Activated CD8-positive, alpha-beta memory T cell treated with anti-CD3 and anti-CD28 coated beads, Interleukin-2, amount 50 U/mL, for 4 hours (primary cell): ENCODE results near the gene ACSBG1.
"Not testable (repeated sequence)": the region's sequence is repeated elsewhere in the genome, so short reads cannot be mapped to it uniquely, and the experiment has no call there.

Source experiments
- DNase-seq: peaks from one replicate; pipeline ENCODE4 v3.0.0-alpha.2; 2020

ACSBG1 gene

GRCh38 chr15:78249131-78249530 is 14.8 kb upstream of the ACSBG1 start:
- DNase-seq, result no peak

GRCh38 chr15:78247911-78248310 is 13.5 kb upstream of the ACSBG1 start:
- no peak for DNase-seq

DNA sequence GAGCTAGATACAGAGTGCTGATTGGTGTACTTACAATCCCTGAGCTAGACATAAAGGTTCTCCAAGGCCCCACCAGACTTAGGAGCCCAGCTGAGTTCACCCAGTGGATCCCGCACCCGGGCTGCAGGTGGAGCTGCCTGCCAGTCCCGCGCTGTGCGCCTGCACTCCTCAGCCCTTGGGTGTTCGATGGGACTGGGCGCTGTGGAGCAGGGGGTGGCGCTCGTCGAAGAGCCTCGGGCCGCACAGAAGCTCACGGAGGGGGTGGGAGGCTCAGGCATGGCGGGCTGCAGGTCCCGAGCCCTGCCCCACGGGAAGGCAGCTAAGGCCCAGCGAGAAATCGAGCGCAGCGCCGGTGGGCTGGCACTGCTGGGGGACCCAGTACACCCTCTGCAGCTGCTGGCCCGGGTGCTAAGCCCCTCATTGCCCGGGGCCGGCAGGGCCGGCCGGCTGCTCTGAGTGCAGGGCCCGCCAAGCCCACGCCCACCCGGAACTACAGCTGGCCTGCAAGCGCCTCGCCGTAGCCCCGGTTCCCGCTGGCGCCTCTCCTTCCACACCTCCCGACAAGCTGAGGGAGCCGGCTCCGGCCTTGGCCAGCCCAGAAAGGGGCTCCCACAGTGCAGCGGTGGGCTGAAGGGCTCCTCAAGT is 11.7 kb upstream of the ACSBG1 start:
- not testable (repeated sequence) for DNase-seq

GRCh38 chr15:78245392-78245791 is 11.0 kb upstream of the ACSBG1 start:
- not testable (repeated sequence) for DNase-seq

DNA sequence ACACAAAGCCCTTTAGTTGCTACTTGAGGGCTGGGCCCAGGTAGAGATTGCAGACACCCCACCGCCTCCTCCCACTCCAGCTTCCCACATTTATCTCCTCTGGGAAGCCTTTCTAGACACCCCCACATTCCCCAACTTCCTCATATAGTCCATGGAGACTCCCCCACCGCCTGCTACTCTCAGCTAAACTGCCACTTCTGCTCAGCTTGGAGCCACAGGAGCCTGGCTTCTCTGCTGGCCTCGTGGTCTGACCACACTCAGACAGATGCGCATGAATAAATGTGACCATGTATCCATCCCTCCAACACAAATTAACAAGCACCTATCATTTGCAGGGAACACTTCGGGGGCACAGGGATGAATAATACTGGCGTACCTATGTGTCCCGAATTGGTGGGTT is 10.5 kb upstream of the ACSBG1 start:
- no peak for DNase-seq

DNA sequence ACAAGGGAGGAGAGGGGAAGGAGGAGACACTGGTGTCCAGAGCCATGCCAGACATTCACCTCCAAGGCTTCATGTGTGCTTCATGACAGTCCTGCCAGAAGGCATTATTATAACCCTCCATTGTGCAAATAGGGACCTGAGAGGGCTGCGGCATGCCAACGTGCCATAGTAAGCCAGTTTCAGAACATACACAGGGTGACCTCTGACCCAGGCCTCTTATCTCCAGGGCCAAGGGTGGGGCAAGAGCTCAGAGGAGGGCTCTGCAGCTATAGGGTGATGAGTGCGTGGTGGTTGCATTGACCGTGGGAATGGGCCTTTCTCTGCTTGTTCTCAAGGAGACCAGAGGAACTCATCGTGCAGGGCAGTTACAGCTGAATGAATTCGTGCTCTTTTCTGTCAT is 9.7 kb upstream of the ACSBG1 start:
- DNase-seq, result no peak

GRCh38 chr15:78243491-78243941 is 9.2 kb upstream of the ACSBG1 start:
- no peak for DNase-seq

GRCh38 chr15:78243058-78243457 is 8.7 kb upstream of the ACSBG1 start:
- no peak for DNase-seq

DNA sequence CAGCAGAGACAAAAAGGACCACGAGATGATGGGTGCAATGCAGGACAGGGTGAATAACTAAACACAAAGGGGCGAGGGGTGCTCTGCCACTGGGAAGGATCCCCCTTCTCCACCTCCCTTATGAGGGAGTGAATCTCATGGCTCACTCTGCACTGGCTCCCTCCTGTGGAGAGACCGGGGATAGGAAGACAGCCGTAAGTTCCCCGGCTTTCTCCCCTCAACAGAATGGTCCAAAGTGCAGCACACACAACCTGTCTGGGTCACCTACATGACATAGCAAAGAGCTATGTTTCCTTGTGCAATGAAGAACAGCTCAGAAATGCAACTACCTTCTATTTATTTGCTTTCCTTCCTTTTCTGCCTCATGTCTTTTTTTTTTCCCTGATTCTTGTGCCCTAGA is 7.8 kb upstream of the ACSBG1 start:
- no peak for DNase-seq

GRCh38 chr15:78241017-78241416 is 6.7 kb upstream of the ACSBG1 start:
- DNase-seq, result peak; percentile 86

DNA sequence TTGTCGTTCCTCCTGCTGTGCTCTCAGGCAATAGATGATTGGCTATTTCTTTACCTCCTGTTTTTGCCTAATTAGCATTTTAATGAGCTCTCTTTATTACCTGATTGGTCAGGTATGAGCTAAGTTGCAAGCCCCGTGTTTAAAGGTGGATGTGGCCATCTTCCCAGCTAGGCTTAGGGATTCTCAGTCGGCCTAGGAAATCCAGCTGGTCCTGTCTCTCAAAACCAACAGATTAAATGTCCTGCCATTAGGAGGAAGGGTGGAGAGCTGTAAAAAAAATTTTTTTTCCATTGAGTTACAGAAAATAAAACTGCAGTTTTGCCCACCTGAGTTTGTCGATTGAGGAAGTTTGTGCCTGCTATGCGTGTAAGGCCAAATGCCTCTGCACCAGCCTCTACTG is 5.4 kb upstream of the ACSBG1 start:
- DNase-seq, result no peak

DNA sequence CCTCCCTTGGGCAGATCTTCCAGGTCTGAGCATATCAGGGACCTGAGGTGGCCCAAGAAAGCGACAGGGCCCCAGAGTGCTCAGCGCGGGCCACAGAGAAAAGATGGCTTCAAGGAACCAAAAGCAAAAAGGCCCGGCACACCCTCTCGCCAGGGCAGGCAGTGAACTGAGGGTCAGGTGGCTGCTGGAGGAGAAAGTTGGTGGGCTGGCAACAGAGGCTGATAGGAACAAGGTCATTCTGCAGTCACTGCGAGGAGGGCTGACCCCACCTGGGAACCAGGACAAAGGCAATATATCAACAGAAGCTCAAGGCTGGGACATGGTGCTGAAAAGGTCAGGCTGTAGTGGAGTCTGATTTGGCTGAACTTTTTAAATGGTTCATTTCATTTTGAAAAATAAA is 2.8 kb upstream of the ACSBG1 start:
- no peak for DNase-seq

DNA sequence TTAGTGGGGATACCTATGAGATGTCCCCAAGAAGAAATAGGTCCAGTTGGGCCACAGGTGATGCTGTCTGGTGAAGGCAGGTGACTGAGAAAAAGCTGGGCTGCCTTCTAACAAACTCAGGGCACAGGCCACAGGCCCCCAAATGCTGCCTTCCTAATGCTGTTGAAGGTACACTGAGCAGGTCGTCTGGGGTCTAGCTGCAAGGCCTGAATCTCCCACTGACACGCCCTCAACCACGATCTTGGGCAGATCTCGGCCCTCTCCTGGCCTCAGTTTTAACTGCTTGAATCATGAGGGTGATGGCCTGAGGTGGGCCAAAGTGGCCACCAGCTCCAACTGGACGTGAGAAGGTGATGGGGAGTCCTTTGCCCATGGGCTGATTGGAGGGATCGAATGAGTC is 2.1 kb upstream of the ACSBG1 start:
- DNase-seq, result no peak

DNA sequence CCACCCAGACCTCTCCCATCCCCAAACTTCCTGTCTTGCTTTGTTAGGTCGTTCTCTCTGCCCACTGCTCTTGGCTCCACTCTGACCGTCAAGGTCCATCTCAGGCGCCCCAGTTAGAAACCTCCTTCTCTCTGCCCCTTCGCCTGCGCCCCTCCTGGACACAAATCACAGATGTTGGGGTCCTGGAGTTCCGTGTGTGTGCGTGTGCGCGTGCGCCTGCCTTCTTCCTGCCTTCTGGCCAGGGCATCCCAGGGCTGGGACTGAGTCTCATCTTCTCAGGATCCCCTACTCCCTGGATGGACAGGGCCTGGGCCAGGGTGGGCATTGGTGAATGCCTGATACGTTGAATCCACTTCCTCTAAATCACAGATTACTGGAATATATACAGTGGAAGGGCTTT is 869 bp downstream of the ACSBG1 start:
- DNase-seq, result no peak

DNA sequence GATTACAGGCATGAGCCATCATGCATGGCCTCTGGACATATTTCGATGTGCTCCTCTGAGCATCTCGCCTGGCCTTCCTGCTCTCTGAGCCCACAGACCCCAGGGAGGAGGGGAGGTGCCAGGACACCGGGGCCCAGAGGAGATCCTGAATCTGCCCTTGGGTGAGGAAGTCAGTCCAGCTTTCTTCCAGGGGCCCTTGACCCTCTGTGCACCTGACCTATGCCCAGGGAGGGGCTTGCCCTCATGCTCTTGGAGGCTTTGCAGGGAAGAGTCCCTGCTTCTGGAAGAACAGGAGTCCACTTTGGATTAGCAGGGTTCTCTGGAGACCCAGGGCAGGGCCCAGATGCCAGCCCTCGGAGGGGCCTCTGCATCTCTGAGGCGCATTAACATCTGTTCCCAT is 1.4 kb downstream of the ACSBG1 start:
- DNase-seq, result no peak

- no peak for DNase-seq
Observed at GRCh38 chr15:78229431-78230406, 4.6 kb downstream of the ACSBG1 start.

- no peak for DNase-seq
Observed at GRCh38 chr15:78228356-78228996, 5.9 kb downstream of the ACSBG1 start.

DNA sequence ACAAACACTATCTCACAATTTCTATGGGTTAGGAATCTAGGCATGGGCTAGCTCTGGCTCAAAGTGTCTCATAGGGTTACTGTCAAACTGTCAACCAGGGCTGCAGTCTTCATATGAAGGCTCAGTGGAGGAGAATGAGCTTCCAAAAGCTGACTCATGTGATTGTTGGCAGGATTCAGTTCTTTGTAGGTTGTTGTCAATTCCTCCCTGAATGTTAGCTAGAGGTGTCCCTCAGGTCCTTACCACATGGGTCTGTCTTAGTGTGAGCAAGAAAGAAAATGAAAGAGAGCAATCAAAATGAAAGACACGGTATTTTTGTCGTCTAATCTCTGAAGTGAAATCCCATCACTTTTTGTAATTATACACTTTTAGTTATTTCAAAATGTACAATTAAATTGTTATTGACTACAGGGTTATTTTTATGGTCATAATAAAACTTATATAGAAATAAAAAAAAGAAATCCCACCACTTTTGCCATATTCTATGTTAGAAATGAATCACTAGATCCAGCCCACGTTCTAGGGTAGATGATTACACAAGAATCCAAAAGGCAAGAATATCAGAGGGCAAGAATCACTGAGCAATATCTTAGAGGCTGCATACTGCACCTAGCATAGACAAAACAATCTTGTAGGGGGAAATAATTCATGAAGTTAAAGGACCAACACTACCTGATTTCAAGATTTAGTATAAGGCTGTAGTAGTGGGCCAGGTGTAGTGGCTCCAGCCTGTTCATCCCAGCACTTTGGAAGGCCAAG is 8.4 kb downstream of the ACSBG1 start:
- no peak for DNase-seq

GRCh38 chr15:78224023-78224411 is 10.3 kb downstream of the ACSBG1 start:
- DNase-seq, result no peak

GRCh38 chr15:78223396-78224022 is 10.9 kb downstream of the ACSBG1 start:
- DNase-seq, result no peak

- no peak for DNase-seq
Observed at GRCh38 chr15:78222745-78223395, 11.5 kb downstream of the ACSBG1 start.

GRCh38 chr15:78220713-78221112 is 13.7 kb downstream of the ACSBG1 start:
- no peak for DNase-seq
